Ascending aorta (tissue), 2 donors: ENCODE results near the gene TBPL1. TPM values are rescaled to one million over a fixed set of nuclear protein-coding genes. Genes with fewer than 3 reads are reported as not detected.

Source experiments
- DNase-seq, 2 donors: peaks; one replicate each; pipeline ENCODE4 v3.0.0-alpha.2; 2019; ENCODE audit warnings: low spot score in 2 of 2
- H3K27ac ChIP-seq, 2 donors: fragments of 200-600 bp; sonication (generic); one replicate each; pipeline ENCODE4 v1.5.1; 2016 to 2017; ENCODE audit warnings: mild to moderate bottlenecking in 1 of 2
- H3K27me3 ChIP-seq: fragments of 200-600 bp; sonication (generic); one replicate; pipeline ENCODE4 v1.5.1; 2017
- H3K36me3 ChIP-seq, 2 donors: fragments of 200-600 bp; sonication (generic); one replicate each; pipeline ENCODE4 v1.5.1; 2016
- H3K4me1 ChIP-seq, 2 donors: fragments of 200-600 bp; sonication (generic); one replicate each; pipeline ENCODE4 v1.5.1; 2016 to 2017; ENCODE audit warnings: mild to moderate bottlenecking in 1 of 2
- H3K4me3 ChIP-seq, 2 donors: fragments of 200-600 bp; sonication (generic); one replicate each; pipeline ENCODE4 v1.5.1; 2016 to 2017; ENCODE audit warnings: mild to moderate bottlenecking in 1 of 2
- H3K9me3 ChIP-seq, 2 donors: fragments of 200-600 bp; sonication (generic); one replicate each; pipeline ENCODE4 v1.5.1; 2016
- CTCF ChIP-seq, 3 experiments: fragments of 200-600 bp in 2 of 3; fragments of 450-650 bp in 1 of 3; sonication (generic) in 2 of 3; IDR thresholded peaks; one replicate each; pipeline ENCODE4 v1.5.1; 2016 to 2019; ENCODE audit warnings: antibody characterized with exemption in 3 of 3, mild to moderate bottlenecking in 1 of 3, moderate library complexity in 1 of 3
- intact Hi-C: fragments of 100-400 bp; cut with DNase I; formaldehyde crosslinking; loops from one replicate; pipeline ENCODE4 v1.15.1; 2023
- total RNA-seq: library from RNA; depleted of rRNA; stranded (reverse); fragments of >200 nt; gene quantifications from one replicate; pipeline ENCODE4 v1.1.0, GENCODE V29; 2016

Gene TBPL1
- total RNA-seq, 1 donor from 2014 or later: 23.1 TPM

GRCh38 chr6:134021396-134022122, 68.5 kb downstream of the TBPL1 start:
- intact Hi-C loops: no loop called here
- no peaks in the 10 kb centered on the region for H3K36me3 ChIP-seq
- H3K9me3 ChIP-seq: no peaks in the 10 kb centered on the region
- H3K4me3 ChIP-seq: no peak overlapping the region
- H3K4me1 ChIP-seq: peaks cover 0 to 5% of the 10 kb centered on the region in 2 donors
- H3K27me3 ChIP-seq: no peaks in the 10 kb centered on the region
- peak overlapping the region; percentile 54 to 56 for H3K27ac ChIP-seq
- TF ChIP-seq CTCF (IDR thresholded peaks at IDR 0.05): no peak
- no peak for DNase-seq

- H3K9me3 ChIP-seq: no peaks in the 10 kb centered on the region
- H3K36me3 ChIP-seq: no peaks in the 10 kb centered on the region
- intact Hi-C loops: no loop called here
- H3K4me1 ChIP-seq: peaks cover 0 to 5% of the 10 kb centered on the region in 2 donors
- no peak overlapping the region for H3K27ac ChIP-seq
- no peak for DNase-seq
- H3K4me3 ChIP-seq: no peak overlapping the region
- H3K27me3 ChIP-seq: no peaks in the 10 kb centered on the region
- no peak for TF ChIP-seq CTCF (IDR thresholded peaks at IDR 0.05)
Observed at GRCh38 chr6:134022650-134023049, 69.6 kb downstream of the TBPL1 start.

- Histone ChIP-seq H3K4me3 (no peak overlapping the region), H3K4me1 (no peaks in the 10 kb centered on the region), H3K9me3 (no peaks in the 10 kb centered on the region), H3K36me3 (peaks cover 0 to 5% of the 10 kb centered on the region in 2 donors), H3K27ac (no peak overlapping the region), H3K27me3 (no peaks in the 10 kb centered on the region)
- TF ChIP-seq CTCF (IDR thresholded peaks at IDR 0.05): no peak
- no peak for DNase-seq
- intact Hi-C loops: no loop called here
Observed at GRCh38 chr6:134026597-134026996, 73.6 kb downstream of the TBPL1 start.

- no peak for DNase-seq
- Histone ChIP-seq H3K27me3 (no peaks in the 10 kb centered on the region), H3K36me3 (peaks cover 0 to 5% of the 10 kb centered on the region in 2 donors), H3K27ac (no peak overlapping the region), H3K4me1 (no peaks in the 10 kb centered on the region), H3K9me3 (no peaks in the 10 kb centered on the region), H3K4me3 (no peak overlapping the region)
- intact Hi-C loops: no loop called here
- no peak for TF ChIP-seq CTCF (IDR thresholded peaks at IDR 0.05)
Observed at GRCh38 chr6:134028438-134028837, 75.4 kb downstream of the TBPL1 start.

GRCh38 chr6:134029495-134030455, 76.8 kb downstream of the TBPL1 start:
- Histone ChIP-seq H3K4me1 (no peaks in the 10 kb centered on the region), H3K4me3 (no peak overlapping the region), H3K36me3 (peaks cover 0 to 5% of the 10 kb centered on the region in 2 donors), H3K27me3 (no peaks in the 10 kb centered on the region), H3K27ac (no peak overlapping the region), H3K9me3 (no peaks in the 10 kb centered on the region)
- no peak for DNase-seq
- intact Hi-C loops: no loop called here
- TF ChIP-seq CTCF (IDR thresholded peaks at IDR 0.05): no peak
